SHP77 (cell line): ENCODE results near the gene HLA-G.

Source experiments
- DNase-seq, 2 experiments: peaks; one replicate each; lab custom pipeline; 2025; lab: John Stamatoyannopoulos, UW

HLA-G gene

GRCh38 chr6:29816030-29816429 is 11.6 kb upstream of the HLA-G start:
- DNase-seq = no peak

GRCh38 chr6:29818892-29819291 is 8.7 kb upstream of the HLA-G start:
- no peak for DNase-seq

- DNase-seq = no peak
Measured at GRCh38 chr6:29824144-29824543, 3.5 kb upstream of the HLA-G start.

- DNase-seq = no peak
Measured at GRCh38 chr6:29825848-29826247, 1.8 kb upstream of the HLA-G start.

- DNase-seq = no peak
Measured at GRCh38 chr6:29826271-29826670, 1.4 kb upstream of the HLA-G start.

- no peak for DNase-seq
Measured at GRCh38 chr6:29828471-29828797, 809 bp downstream of the HLA-G start.

GRCh38 chr6:29829766-29830165 is 2.1 kb downstream of the HLA-G start:
- DNase-seq = no peak

GRCh38 chr6:29830409-29830808 is 2.8 kb downstream of the HLA-G start:
- no peak for DNase-seq

GRCh38 chr6:29831776-29832175 is 4.2 kb downstream of the HLA-G start:
- no peak for DNase-seq

- no peak for DNase-seq
Measured at GRCh38 chr6:29834564-29835436, 7.2 kb downstream of the HLA-G start.

- DNase-seq = no peak
Measured at GRCh38 chr6:29839917-29840316, 12.3 kb downstream of the HLA-G start.

- no peak for DNase-seq
Measured at GRCh38 chr6:29841030-29841429, 13.4 kb downstream of the HLA-G start.

GRCh38 chr6:29845405-29846006 is 17.9 kb downstream of the HLA-G start:
- no peak for DNase-seq

- peak; percentile 50 to 51 for DNase-seq
Measured at GRCh38 chr6:29847871-29848630, 20.4 kb downstream of the HLA-G start.

GRCh38 chr6:29850011-29850553 is 22.5 kb downstream of the HLA-G start:
- no peak for DNase-seq

GRCh38 chr6:29851190-29851589 is 23.6 kb downstream of the HLA-G start:
- no peak for DNase-seq

- no peak for DNase-seq
Measured at GRCh38 chr6:29853245-29853644, 25.6 kb downstream of the HLA-G start.

- DNase-seq = no peak
Measured at GRCh38 chr6:29858006-29858405, 30.4 kb downstream of the HLA-G start.

GRCh38 chr6:29861521-29862255 is 34.1 kb downstream of the HLA-G start:
- DNase-seq = no peak

GRCh38 chr6:29864037-29864810 is 36.6 kb downstream of the HLA-G start:
- DNase-seq = no peak

GRCh38 chr6:29865631-29866030 is 38.0 kb downstream of the HLA-G start:
- no peak for DNase-seq
